GM18520 (cell line): Measurements from ENCODE around the gene TLE3.
A peak's percentile ranks its signal among the peaks of the same experiment; 100 is the strongest.

ENCODE experiments used
- ATAC-seq: cut with Tn5 transposase; IDR thresholded peaks from one replicate; pipeline ENCODE4 v1.9.1; 2021; ENCODE audit not compliant: unreplicated experiment

Gene TLE3

DNA sequence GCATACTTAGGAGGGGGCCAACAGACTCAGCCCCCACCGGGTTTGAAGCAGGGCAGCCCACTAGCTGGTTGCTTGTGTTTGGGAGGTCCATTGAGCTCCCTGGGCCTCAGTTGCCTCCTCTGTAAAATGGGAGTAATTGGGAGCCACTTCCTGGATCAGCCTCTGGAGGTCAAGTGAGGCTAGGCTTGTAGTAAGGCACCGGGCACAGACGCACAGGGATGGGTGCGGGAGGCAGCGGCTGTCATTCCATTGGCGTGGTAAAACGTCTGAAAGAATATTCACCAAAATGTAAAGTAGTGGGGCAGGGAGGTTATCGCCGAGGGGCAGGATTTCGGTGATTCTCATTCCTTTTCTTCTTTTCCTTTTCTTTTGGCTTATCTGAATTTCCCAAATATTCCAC is 64.6 kb downstream of the TLE3 start:
- no peak for ATAC-seq

DNA sequence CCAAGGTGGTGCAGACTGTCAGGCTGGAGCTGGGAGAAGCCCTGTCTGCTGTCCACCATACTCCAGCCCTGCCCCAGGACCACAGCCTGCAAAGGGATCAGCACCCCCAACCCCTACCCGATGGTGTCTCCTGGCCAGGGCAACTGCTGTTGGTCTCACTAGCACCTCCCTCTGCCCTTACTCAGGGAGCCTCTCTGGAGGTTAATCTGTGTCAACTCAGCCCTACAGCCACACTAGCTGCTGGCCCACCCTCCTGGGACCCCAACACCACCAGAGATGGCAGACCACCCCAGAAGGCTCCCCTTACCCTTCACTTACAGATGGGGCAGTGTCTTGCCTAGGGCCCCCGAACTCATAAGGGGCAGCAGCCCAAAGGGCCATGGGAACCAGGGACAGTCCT is 65.2 kb downstream of the TLE3 start:
- no peak for ATAC-seq

DNA sequence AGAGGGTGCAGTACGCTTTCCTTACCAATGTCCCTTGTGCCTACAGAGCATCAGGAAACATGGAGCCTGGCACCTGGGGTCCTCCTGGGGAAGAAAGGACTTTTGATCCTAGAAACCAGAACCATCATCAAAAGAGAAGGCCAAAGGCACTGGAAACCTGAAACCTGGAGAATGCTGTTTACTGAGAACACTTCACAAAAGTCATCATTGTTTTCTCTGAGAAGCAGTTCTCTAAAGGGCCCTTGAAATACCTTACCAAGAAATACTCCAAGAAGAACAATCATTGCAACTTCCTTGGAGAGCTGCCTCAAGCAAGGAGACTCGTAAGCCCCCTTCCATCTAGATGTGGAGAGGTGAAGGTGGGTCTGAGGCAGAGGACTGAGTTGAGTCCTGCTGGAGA is 66.0 kb downstream of the TLE3 start:
- ATAC-seq = no peak

DNA sequence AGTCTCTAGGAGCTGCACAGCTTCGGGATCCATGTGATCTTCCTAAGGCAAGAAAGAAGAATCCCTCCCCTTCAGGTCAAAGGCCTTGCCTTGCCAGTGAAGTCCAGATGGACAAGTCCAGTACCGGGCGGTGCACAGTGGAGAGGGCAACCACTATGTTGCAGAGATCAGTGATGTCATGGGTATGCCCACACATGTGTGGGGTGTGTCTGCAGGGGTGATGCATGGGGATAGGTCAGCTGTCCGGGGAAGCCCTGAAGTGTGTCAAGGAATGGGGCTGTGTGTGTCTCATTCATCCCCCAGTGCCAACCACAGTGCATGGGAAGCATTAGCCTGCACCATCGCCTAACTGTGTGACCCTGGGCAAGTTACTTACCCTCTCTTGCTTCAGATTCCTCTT is 66.5 kb downstream of the TLE3 start:
- ATAC-seq = no peak

DNA sequence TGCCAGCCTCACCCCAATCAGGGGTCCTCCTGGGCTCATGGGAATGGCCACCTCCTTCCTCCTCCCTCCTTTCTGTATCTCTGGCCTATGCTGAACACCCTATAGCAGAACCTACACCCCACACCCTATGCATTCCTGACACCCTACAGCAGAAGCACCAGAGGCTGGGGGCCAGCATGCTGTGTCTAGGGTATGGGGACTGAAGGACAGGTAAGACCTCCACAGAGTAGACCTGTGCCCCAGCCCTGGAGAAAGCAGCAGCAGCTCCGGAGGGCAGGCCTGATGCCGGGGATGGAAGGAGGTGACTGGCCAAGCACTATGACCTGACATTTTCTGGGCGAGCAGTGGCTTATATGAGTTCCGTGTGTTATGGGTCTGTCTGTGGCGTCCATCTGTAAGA is 66.9 kb downstream of the TLE3 start:
- ATAC-seq = no peak

DNA sequence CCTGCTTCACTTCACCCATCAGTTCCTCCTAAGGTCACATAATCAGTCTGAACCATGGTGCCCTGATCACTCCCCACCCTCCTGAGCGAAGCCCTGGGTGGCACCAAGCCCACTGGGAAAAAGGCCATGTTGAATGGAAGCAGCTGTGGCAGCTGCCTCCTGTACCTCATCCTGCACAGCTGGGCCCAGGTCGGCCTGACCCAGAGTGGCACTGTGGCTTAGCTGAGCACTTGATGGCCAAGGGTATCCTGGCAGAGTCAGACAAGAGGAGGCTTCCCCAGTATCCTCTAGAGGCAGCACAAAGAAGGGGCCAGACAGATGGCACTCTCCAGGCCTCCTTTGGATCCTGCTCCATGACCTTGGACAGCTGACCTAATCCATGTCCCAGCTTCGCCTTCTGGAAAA is 68.4 kb downstream of the TLE3 start:
- no peak for ATAC-seq

DNA sequence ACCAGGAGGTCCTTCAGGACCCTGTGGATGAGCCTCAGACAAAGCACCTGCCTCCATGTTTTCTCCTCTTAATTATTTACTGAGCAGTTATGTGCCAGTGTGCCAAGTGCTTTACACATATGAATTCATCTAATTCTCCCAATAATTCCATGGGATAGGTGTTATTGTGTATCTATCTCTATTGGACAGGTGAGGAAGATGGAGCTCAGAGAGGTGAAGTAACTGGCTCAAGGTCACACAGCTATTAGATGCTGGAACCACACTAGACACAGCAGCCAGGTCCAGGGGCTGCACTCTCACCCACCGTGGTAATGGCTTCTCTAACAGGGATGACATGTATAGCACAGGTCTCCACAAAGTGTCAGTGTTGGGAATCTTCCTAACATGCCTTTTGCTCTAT is 70.2 kb downstream of the TLE3 start:
- ATAC-seq = no peak

DNA sequence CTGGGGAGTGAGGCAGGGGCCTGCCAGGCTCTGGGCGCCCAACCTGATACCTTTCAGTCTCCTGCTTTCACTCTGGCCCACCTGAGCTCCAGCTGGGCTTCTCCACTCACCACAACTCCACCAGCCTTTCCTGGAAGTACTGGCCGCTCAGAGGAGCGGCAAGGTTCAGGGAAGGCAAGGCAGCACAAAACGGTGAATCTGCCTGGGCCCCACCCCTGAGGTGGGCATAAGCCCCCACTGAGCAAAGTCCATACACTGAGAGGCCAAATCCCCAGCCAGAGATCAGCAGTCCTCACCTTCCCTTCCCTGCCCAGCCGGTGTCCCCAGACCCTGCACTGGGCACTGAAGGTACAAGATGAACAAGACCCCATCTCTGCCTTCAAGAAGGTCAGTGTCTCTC is 70.7 kb downstream of the TLE3 start:
- ATAC-seq = no peak

DNA sequence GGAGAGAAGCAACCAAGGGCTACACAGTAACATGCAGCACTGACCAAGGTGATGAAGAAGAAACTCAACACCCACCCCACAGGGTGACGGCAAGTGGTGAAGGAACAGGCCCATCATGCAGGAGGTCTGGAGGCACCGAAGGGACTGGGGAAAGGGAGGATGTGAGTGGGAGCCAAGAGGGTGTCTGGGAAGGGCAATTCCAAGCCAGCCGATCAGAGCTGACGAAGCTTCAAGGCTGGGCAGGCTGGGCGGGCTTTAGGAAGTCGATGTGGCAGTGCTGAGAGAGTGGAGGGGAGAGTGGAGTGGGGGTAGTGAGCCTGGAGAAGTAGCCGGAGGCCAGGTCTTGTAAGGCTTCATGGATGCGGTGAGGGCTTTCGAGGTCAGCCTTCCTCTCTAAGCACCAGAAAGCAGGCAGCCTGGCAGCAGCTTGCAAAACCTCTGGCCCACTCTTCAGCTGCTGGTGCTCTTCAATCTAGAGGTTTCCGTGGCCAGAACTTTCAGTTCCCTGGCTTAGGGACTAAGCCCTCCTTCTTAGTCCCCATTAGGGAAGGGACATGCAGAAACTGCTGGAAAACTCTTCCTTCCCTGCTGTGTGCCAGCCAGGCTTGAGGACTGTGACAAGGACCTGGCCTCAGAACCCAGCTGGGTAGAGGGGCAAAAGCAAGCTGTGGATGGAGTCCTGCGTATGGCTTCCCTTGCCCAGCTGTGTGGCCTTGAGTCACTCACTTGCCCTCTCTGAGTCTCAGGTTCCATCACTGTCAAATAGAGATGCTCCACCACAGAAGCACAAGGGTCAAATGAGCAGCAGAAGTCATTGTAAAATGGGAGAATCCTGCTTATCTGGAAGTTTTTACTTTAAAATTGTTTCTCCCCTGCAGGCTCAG is 72.1 kb downstream of the TLE3 start:
- no peak for ATAC-seq

DNA sequence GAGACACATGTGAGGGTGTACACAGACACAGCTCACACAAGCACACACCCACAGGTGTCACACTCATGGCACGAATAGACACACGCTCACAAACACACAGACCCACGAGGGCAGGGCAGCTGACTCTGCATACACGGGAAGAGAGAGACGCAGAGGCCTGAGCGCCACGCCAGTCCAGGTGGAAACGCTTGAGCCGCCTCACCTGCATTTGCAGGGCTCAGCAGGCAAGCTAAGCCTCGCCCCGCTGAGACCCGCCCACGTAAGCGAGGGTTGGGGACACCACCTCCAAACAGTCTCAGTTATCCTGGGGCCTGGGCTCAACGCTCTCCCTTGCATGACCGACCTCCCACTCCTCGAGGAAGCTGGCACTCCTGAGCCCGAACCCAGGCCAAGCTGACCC is 73.2 kb downstream of the TLE3 start:
- no peak for ATAC-seq

DNA sequence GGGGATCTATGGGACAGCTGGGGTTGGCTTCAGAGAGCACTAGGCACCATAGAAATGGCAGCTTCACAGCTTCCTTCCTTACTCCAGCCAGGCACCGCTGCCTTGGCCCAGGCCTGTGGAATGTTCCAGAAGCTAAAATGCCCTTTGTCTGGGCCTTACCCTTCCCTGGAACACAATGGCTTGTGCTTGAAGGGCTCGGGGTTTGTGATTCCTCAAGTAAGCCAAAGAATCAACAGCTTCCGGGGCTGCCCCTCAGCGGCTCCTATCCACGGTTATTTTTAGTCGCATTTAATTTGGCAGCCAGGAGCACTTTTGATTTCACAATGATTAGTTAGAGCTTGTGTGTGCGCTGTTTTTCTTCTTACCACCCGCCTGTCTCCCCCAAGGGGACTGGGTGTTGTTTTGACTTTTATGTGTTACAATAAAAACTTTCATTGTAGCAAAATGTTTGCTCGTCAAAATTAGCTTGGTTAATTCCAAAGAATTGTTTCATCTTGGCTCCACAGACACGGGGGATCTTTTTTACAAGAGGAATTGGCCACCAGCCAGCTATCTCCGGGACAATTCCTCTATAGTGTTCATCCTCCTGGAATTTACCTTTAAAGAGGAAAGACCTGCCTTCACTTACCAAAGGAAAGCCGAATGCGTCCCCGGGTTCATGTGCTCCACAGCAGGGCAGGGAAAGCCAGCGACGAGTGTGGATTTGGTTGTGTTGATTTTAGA is 73.8 kb downstream of the TLE3 start:
- ATAC-seq = no peak

DNA sequence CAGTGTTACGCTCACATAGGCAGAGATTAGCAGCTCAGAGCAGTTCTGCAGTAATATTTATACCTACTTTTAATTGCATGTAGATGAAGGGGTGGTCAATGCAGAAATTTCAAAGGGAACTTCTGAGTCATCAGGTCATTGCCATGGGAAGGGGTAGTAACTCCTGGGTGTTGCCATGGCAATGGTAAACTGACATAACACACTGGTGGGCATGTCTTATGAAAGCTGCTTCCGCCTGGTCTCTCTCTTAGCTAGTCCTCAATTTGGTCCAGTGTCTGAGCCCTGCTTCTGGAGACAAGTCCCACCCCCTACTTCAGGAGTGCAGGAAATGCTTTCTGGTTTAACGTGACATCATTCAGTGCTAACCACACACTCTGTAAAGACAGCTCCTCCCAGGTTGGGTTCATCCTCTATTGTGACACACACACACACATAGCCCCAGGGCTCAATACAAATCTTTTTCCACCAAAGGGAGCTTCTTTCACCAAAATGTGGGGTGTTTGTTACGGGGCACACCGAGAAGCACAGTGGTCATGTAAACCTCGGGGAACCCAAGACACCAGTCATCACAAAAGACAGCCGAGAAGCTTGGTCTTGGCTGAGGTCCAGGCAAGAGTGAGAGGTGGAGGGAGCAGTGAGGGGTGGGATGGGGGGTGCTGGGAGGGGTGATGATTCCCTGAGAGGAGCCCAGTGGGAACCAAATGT is 74.5 kb downstream of the TLE3 start:
- ATAC-seq = peak; percentile 69

DNA sequence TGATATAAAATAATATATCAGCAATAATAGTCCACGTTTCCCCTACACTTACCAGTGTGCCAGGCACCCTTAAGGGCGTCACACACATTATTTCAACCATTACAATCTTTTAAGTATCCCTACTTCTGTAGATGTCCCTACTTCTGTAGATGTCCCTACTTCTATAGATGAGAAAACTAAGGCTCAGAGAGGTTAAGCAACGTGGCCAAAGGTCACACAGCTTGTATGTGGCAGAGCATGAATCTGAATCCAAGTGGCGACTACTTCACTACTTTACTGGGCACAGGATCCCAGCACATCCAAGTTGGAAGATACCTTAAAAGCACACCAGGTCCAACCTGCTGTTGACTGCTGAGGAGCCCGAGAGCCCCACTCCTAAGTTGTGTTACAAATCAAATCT is 77.5 kb downstream of the TLE3 start:
- no peak for ATAC-seq

DNA sequence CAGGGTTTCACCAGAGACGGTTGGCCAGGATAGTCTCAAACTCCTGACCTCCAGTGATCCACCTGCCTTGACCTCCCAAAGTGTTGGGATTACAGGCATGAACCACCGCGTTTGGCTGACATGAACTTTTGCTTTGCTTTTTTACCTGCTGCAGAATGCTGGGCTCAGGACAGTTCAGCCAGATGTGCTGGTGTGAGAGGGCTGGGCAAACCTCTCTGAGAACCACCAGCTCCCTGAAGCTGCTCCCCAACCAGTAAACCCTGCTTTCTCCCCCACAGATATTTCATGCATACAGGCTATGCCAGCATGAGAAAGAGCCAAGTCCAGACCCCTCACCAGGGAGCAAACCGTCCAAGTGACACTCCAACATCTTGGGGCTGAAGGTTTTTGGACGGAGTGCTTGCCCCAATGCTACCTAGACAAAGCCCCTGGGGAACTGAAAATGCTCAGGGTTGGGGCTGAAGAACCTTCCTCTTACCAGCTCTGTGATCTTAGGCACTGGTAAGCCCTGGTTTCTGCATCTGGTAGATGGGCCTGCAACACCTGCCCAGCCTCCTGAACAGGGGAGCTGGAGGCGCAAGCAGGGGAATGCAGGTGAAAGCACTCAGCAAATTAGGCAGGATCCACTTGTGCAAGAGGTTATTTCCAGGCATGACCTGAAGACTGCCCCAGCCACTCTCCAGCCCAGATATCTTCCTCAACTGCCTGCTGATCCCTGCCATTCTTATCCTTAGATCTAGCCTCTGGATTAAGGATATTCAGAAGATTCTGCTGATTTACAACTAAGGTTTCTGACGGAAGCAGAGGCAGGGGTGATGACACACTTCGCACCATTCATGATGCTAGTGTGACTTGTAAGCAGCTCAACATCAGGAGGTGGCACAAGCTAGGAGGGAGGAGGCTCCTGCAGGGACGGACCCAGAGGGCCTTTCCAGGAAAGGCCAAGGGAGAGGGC is 78.8 kb downstream of the TLE3 start:
- no peak for ATAC-seq

DNA sequence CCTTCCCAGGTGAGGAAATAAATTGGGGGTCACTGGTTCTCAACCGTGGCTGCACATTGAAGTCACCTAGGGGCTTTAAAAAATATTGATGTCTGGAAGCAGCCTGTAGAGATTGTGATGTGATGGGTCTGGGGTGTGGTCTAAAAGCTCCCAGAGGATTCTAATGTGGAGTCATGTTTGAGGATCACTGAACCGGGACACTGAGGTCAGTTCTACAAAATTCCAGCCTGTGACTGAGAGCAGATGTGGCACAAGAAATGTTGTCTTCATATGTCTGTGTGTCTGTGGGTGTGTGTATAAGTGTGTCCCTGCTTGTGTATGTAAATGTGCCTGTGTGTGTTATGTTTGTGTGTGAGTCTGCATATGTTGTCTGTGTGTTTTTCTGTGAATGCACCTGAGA is 79.9 kb downstream of the TLE3 start:
- ATAC-seq = no peak

DNA sequence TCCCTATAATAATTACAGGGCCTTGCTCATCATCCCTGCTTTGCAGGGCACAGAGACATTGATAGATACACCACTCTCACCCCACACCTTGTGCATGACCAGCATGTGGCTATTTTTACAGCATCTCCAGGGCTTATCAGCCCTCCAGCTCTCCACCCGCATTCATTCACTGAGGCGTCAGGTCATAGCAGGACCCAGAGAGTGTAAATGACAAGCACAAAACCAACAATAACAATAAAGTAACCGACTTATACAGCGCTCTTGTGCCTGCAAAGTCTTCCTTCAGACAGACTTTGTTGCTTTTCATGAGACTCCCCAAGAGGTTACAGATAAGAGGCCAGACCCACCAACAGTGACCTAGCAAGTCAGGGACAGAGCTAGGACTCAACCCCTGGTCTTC is 80.7 kb downstream of the TLE3 start:
- ATAC-seq = no peak

DNA sequence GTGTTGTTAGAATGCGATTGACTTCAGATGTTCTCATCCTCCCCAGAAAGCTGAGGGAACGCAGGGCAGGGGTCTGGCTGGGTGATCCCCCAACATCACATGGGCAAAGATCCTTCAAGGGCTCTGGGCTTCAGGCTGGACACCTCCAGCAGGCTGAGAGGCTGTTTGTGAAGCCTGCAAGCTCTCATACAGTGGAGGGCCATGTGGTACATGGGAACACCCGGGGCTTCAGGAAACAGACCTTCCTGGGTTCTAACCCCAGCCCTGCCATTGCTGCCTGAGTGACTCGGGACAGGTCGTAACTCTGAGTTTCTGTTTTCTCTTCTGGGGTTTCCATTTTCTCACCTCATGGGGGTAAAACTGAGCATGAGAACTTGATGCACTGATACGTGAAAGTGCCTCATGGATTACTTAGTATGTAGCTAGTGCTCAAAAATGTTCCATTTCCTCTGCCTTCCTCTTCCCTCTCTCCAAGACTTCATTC is 81.2 kb downstream of the TLE3 start:
- peak; percentile 27 for ATAC-seq

DNA sequence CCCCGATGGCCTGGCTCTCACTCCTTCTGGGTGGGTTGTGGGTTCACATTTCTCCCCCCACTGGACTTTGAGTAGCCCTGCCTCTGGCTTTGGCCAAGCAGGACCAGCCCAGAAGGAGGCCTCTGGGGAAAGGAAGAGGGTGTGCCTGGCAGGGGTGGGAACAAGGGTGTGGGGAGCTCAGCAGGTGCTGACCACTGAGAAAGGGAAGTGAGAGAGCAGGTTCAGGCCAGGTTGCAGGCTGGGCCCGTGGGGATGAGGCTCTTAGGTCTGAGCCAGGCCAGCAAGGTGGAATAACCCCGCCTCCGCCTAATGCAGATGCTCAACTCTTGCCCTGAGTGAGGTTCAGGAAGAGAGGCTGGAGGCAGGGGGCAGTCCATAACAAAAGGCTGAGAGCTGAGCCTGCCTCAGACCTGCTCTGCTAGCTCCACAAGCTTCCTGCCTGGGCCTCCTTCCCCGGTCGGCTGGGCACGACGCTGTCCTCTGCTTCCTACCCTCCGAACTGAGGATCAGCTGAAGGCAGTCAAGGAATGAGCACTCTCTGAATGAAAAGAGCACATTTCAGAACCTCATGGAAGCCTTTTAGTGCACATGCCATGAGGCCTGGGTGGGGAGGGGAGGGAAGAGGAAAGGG is 82.7 kb downstream of the TLE3 start:
- peak; percentile 50 for ATAC-seq

DNA sequence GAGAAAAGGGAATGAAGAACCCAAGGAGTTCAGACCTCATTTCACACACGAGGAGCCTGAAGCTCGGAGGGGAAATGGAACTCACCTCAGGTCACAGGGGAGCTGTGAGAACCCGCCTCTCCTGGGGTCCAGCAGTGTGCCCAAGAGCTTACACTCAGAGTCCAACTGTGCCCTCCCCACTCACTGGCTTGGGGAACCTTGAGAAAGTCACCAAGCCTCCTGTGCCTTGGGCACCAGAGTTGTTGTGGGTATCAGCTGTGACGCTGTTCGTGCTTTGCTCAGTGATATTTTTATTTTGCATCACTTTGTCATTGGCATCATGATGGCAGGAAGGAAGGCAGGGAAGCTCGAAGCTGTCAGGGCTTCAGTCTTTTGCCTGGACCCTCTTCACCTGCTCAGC is 83.4 kb downstream of the TLE3 start:
- no peak for ATAC-seq

DNA sequence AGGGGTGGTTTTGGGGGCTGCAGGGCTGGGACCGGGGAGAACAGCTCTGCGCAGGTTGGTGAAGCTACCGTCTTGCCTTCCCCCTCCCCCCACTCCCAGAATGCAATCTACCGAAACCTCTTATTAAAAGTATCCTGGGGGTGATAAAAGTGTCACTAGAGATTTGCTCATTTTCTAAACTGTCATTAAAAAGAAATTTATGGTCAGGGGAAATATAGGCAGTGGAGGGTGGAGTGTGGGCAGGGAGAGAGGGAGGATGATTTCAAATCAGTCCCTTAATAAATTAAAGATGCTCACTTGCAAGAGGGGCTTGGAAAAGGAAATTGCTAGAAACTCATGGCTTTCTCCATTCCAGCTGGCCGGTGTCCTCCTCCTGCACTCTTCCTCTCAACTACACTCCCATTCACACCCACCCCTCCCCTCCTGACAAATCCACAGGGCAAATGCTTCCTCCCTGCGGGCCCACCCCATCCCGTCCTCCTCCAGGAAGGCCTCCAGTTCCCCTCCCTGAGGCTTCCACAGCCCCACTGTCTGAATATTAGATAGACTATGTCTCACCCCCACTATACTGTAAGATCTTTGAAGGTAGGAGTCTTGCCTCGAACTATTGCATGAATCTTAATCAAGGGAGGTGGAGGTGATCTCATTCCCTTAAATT is 83.9 kb downstream of the TLE3 start:
- no peak for ATAC-seq
